ENCODE measurements around the gene MAP9. TPM values are rescaled to one million over a fixed set of nuclear protein-coding genes. Genes with fewer than 3 reads are reported as not detected.

Gene MAP9
- total and polyA plus RNA-seq, 3 donors from 2014 or later, result 3.0 to 32.4 (median 24.7) TPM

- Histone ChIP-seq H3K9me3 (no peaks in the 10 kb centered on the region), H3K4me3 (no peak overlapping the region), H3K4me1 (no peaks in the 10 kb centered on the region), H3K36me3 (ENCODE audit: low read depth, missing control alignments) (no peaks in the 10 kb centered on the region), H3K27me3 (no peaks in the 10 kb centered on the region), H3K27ac (no peak overlapping the region)
- TF ChIP-seq CTCF (IDR thresholded peaks at IDR 0.05), result no peak
- TF ChIP-seq POLR2A (IDR thresholded peaks at IDR 0.05), result no peak
- intact Hi-C loops (cut with DNase I; ENCODE audit: low total_unique reads), result no loop called here
- WGBS, 2 donors, result 27 to 33% methylated on average over 4 of the region's 4 CpGs
- DNase-seq, result no peak
These were observed 27.1 kb upstream of the MAP9 start for GRCh38 chr4:155403886-155404285.

GRCh38 chr4:155402941-155403340 is 26.2 kb upstream of the MAP9 start:
- no peak for DNase-seq
- intact Hi-C loops (cut with DNase I; ENCODE audit: low total_unique reads), result no loop called here
- Histone ChIP-seq H3K27me3 (no peaks in the 10 kb centered on the region), H3K27ac (no peak overlapping the region), H3K4me1 (no peaks in the 10 kb centered on the region), H3K9me3 (no peaks in the 10 kb centered on the region), H3K4me3 (no peak overlapping the region), H3K36me3 (ENCODE audit: low read depth, missing control alignments) (no peaks in the 10 kb centered on the region)
- WGBS, 2 donors, result 46 to 55% methylated on average over 2 of the region's 2 CpGs
- TF ChIP-seq POLR2A (IDR thresholded peaks at IDR 0.05) (no peak), CTCF (IDR thresholded peaks at IDR 0.05) (no peak)

GRCh38 chr4:155400893-155401292 is 24.1 kb upstream of the MAP9 start:
- DNase-seq, result no peak
- intact Hi-C loops (cut with DNase I; ENCODE audit: low total_unique reads), result no loop called here
- no peaks in the 10 kb centered on the region for H3K4me1 ChIP-seq
- WGBS, 2 donors, result 48 to 53% methylated on average over 2 of the region's 2 CpGs
- H3K4me3 ChIP-seq, result no peak overlapping the region
- H3K36me3 ChIP-seq (ENCODE audit: low read depth, missing control alignments), result no peaks in the 10 kb centered on the region
- H3K27me3 ChIP-seq, result no peaks in the 10 kb centered on the region
- no peaks in the 10 kb centered on the region for H3K9me3 ChIP-seq
- no peak for TF ChIP-seq POLR2A (IDR thresholded peaks at IDR 0.05)
- H3K27ac ChIP-seq, result no peak overlapping the region

- WGBS, 2 donors, result 79 to 80% methylated on average over 7 of the region's 7 CpGs
- no peaks in the 10 kb centered on the region for H3K27me3 ChIP-seq
- H3K36me3 ChIP-seq (ENCODE audit: low read depth, missing control alignments), result no peaks in the 10 kb centered on the region
- no peak overlapping the region for H3K27ac ChIP-seq
- no peak for TF ChIP-seq POLR2A (IDR thresholded peaks at IDR 0.05)
- no peak for TF ChIP-seq CTCF (IDR thresholded peaks at IDR 0.05)
- no peaks in the 10 kb centered on the region for H3K4me1 ChIP-seq
- no peak overlapping the region for H3K4me3 ChIP-seq
- no peak for DNase-seq
- H3K9me3 ChIP-seq, result no peaks in the 10 kb centered on the region
- intact Hi-C loops (cut with DNase I; ENCODE audit: low total_unique reads), result no loop called here
These were observed 23.4 kb upstream of the MAP9 start for GRCh38 chr4:155399974-155400697.

- intact Hi-C loops (cut with DNase I; ENCODE audit: low total_unique reads), result no loop called here
- no peak overlapping the region for H3K27ac ChIP-seq
- no peaks in the 10 kb centered on the region for H3K9me3 ChIP-seq
- H3K27me3 ChIP-seq, result no peaks in the 10 kb centered on the region
- H3K36me3 ChIP-seq (ENCODE audit: low read depth, missing control alignments), result no peaks in the 10 kb centered on the region
- DNase-seq, result no peak
- no peak overlapping the region for H3K4me3 ChIP-seq
- WGBS, 2 donors, result 67 to 74% methylated on average over 8 of the region's 8 CpGs
- TF ChIP-seq CTCF (IDR thresholded peaks at IDR 0.05) (no peak), POLR2A (IDR thresholded peaks at IDR 0.05) (no peak)
- H3K4me1 ChIP-seq, result no peaks in the 10 kb centered on the region
These were observed 15.9 kb upstream of the MAP9 start for GRCh38 chr4:155392481-155393184.

Data from testis (tissue), 3 donors.